ENCODE results near the gene CFAP46.
"Not testable (repeated sequence)": the region's sequence is repeated elsewhere in the genome, so short reads cannot be mapped to it uniquely, and the experiment has no call there.

Gene CFAP46

GRCh38 chr10:132840698-132841614 is 101.4 kb downstream of the CFAP46 start:
- no peak for DNase-seq

- no peak for DNase-seq
Observed at GRCh38 chr10:132839061-132839460, 103.3 kb downstream of the CFAP46 start.

GRCh38 chr10:132838346-132838970 is 103.9 kb downstream of the CFAP46 start:
- no peak for DNase-seq

GRCh38 chr10:132837905-132838304 is 104.5 kb downstream of the CFAP46 start:
- no peak for DNase-seq

GRCh38 chr10:132836832-132837540 is 105.4 kb downstream of the CFAP46 start:
- DNase-seq = peak; percentile 15 to 27

GRCh38 chr10:132836248-132836831 is 106.0 kb downstream of the CFAP46 start:
- no peak for DNase-seq

GRCh38 chr10:132835848-132836233 is 106.5 kb downstream of the CFAP46 start:
- DNase-seq = no peak

GRCh38 chr10:132834891-132835847 is 107.2 kb downstream of the CFAP46 start:
- no peak for DNase-seq

GRCh38 chr10:132834311-132834761 is 108.0 kb downstream of the CFAP46 start:
- no peak for DNase-seq

- DNase-seq = no peak
Observed at GRCh38 chr10:132833421-132834111, 108.8 kb downstream of the CFAP46 start.

GRCh38 chr10:132832186-132832969 is 110.0 kb downstream of the CFAP46 start:
- DNase-seq = no peak

- no peak for DNase-seq
Observed at GRCh38 chr10:132829403-132829802, 113.0 kb downstream of the CFAP46 start.

- no peak for DNase-seq
Observed at GRCh38 chr10:132828681-132829080, 113.7 kb downstream of the CFAP46 start.

- DNase-seq = no peak
Observed at GRCh38 chr10:132827861-132828539, 114.4 kb downstream of the CFAP46 start.

GRCh38 chr10:132827423-132827789 is 115.0 kb downstream of the CFAP46 start:
- DNase-seq = no peak

- DNase-seq = no peak
Observed at GRCh38 chr10:132826524-132827422, 115.6 kb downstream of the CFAP46 start.

GRCh38 chr10:132825783-132826523 is 116.4 kb downstream of the CFAP46 start:
- DNase-seq = not testable (repeated sequence)

GRCh38 chr10:132820056-132820455 is 122.3 kb downstream of the CFAP46 start:
- no peak for DNase-seq

All from CD4-positive, alpha-beta T cell treated with Interleukin-1 beta for 1 hour (primary cell).